HG03095 (cell line): ENCODE results near the gene GPR179.

Source experiments
- ATAC-seq: cut with Tn5 transposase; IDR thresholded peaks from one replicate; pipeline ENCODE4 v1.9.1; 2021; ENCODE audit warnings: moderate library complexity; ENCODE audit not compliant: unreplicated experiment

GPR179 gene

GRCh38 chr17:38344420-38344745 is 627 bp upstream of the GPR179 start:
- no peak for ATAC-seq

- no peak for ATAC-seq
Measured at GRCh38 chr17:38342886-38343607, 709 bp downstream of the GPR179 start.

GRCh38 chr17:38341035-38341721 is 2.6 kb downstream of the GPR179 start:
- no peak for ATAC-seq

GRCh38 chr17:38339891-38340290 is 3.9 kb downstream of the GPR179 start:
- ATAC-seq = no peak

- ATAC-seq = no peak
Measured at GRCh38 chr17:38338535-38338934, 5.2 kb downstream of the GPR179 start.

- ATAC-seq = no peak
Measured at GRCh38 chr17:38338053-38338452, 5.7 kb downstream of the GPR179 start.

- no peak for ATAC-seq
Measured at GRCh38 chr17:38336838-38337237, 6.9 kb downstream of the GPR179 start.

- ATAC-seq = no peak
Measured at GRCh38 chr17:38334480-38335364, 9.0 kb downstream of the GPR179 start.

GRCh38 chr17:38333635-38334295 is 10.0 kb downstream of the GPR179 start:
- ATAC-seq = no peak

GRCh38 chr17:38332735-38333134 is 11.0 kb downstream of the GPR179 start:
- ATAC-seq = no peak

- ATAC-seq = no peak
Measured at GRCh38 chr17:38330941-38331411, 12.8 kb downstream of the GPR179 start.

- ATAC-seq = no peak
Measured at GRCh38 chr17:38329808-38330730, 13.7 kb downstream of the GPR179 start.

- ATAC-seq = no peak
Measured at GRCh38 chr17:38329284-38329683, 14.5 kb downstream of the GPR179 start.

- ATAC-seq = no peak
Measured at GRCh38 chr17:38328620-38329019, 15.1 kb downstream of the GPR179 start.

GRCh38 chr17:38327936-38328335 is 15.8 kb downstream of the GPR179 start:
- ATAC-seq = no peak

- ATAC-seq = no peak
Measured at GRCh38 chr17:38326996-38327792, 16.6 kb downstream of the GPR179 start.

- no peak for ATAC-seq
Measured at GRCh38 chr17:38325221-38325851, 18.4 kb downstream of the GPR179 start.

- ATAC-seq = no peak
Measured at GRCh38 chr17:38324772-38325171, 19.0 kb downstream of the GPR179 start.
